ENCODE measurements around the gene SLC13A3. TPM values are rescaled to one million over a fixed set of nuclear protein-coding genes. Genes with fewer than 3 reads are reported as not detected.

The SLC13A3 gene
- total RNA-seq, 2 experiments from 2014 or later, result not detected

GRCh38 chr20:46571418-46571817 lies 79.8 kb downstream of the SLC13A3 start:
- CTCF ChIA-PET, result no interaction called here
- Mint-ChIP-seq H3K4me1 (ENCODE audit: low read depth) (peaks cover 6% of the 10 kb centered on the region), H3K9me3 (no peaks in the 10 kb centered on the region), H3K4me3 (no peak overlapping the region), H3K36me3 (ENCODE audit: low read depth) (no peaks in the 10 kb centered on the region), H3K27ac (no peak overlapping the region), H3K27me3 (peaks cover 22% of the 10 kb centered on the region)
- intact Hi-C loops (cut with micrococcal nuclease), result no loop called here
- ATAC-seq (no peak), DNase-seq (no peak)
- TF ChIP-seq, protein P1, sequence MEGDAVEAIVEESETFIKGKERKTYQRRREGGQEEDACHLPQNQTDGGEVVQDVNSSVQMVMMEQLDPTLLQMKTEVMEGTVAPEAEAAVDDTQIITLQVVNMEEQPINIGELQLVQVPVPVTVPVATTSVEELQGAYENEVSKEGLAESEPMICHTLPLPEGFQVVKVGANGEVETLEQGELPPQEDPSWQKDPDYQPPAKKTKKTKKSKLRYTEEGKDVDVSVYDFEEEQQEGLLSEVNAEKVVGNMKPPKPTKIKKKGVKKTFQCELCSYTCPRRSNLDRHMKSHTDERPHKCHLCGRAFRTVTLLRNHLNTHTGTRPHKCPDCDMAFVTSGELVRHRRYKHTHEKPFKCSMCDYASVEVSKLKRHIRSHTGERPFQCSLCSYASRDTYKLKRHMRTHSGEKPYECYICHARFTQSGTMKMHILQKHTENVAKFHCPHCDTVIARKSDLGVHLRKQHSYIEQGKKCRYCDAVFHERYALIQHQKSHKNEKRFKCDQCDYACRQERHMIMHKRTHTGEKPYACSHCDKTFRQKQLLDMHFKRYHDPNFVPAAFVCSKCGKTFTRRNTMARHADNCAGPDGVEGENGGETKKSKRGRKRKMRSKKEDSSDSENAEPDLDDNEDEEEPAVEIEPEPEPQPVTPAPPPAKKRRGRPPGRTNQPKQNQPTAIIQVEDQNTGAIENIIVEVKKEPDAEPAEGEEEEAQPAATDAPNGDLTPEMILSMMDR (IDR thresholded peaks at IDR 0.05), result no peak
- POLR2A ChIA-PET, result no interaction called here

GRCh38 chr20:46570956-46571355 lies 80.3 kb downstream of the SLC13A3 start:
- DNase-seq (no peak), ATAC-seq (no peak)
- Mint-ChIP-seq H3K9me3 (no peaks in the 10 kb centered on the region), H3K36me3 (ENCODE audit: low read depth) (no peaks in the 10 kb centered on the region), H3K27ac (no peak overlapping the region), H3K27me3 (peaks cover 24% of the 10 kb centered on the region), H3K4me3 (no peak overlapping the region), H3K4me1 (ENCODE audit: low read depth) (peaks cover 3% of the 10 kb centered on the region)
- intact Hi-C loops (cut with micrococcal nuclease), result no loop called here
- TF ChIP-seq, protein P1 (IDR thresholded peaks at IDR 0.05), result no peak
- POLR2A ChIA-PET, result no interaction called here
- CTCF ChIA-PET, result no interaction called here

GRCh38 chr20:46569961-46570360 lies 81.3 kb downstream of the SLC13A3 start:
- ATAC-seq (no peak), DNase-seq (no peak)
- POLR2A ChIA-PET, result no interaction called here
- H3K27ac Mint-ChIP-seq, result no peak overlapping the region
- peaks cover 24% of the 10 kb centered on the region for H3K27me3 Mint-ChIP-seq
- no peaks in the 10 kb centered on the region for H3K36me3 Mint-ChIP-seq (ENCODE audit: low read depth)
- no peaks in the 10 kb centered on the region for H3K9me3 Mint-ChIP-seq
- CTCF ChIA-PET, result no interaction called here
- TF ChIP-seq, protein P1 (IDR thresholded peaks at IDR 0.05), result no peak
- intact Hi-C loops (cut with micrococcal nuclease), result no loop called here
- no peaks in the 10 kb centered on the region for H3K4me1 Mint-ChIP-seq (ENCODE audit: low read depth)
- H3K4me3 Mint-ChIP-seq, result no peak overlapping the region

- peaks cover 22% of the 10 kb centered on the region for H3K27me3 Mint-ChIP-seq
- H3K27ac Mint-ChIP-seq, result no peak overlapping the region
- POLR2A ChIA-PET, result interaction anchor here (1.6 kb wide), 1 partner anchor 16 kb away, joined by 3 read pairs; no protein-coding TSS in a partner anchor
- intact Hi-C loops (cut with micrococcal nuclease), result no loop called here
- TF ChIP-seq, protein P1 (IDR thresholded peaks at IDR 0.05), result no peak
- ATAC-seq (no peak), DNase-seq (no peak)
- no peaks in the 10 kb centered on the region for H3K4me1 Mint-ChIP-seq (ENCODE audit: low read depth)
- no peaks in the 10 kb centered on the region for H3K36me3 Mint-ChIP-seq (ENCODE audit: low read depth)
- CTCF ChIA-PET, result interaction anchor here (0.8 kb wide), 1 partner anchor 64 kb away, joined by 3 read pairs; no protein-coding TSS in a partner anchor
- no peaks in the 10 kb centered on the region for H3K9me3 Mint-ChIP-seq
- H3K4me3 Mint-ChIP-seq, result no peak overlapping the region
Measured at GRCh38 chr20:46568570-46569129, 82.6 kb downstream of the SLC13A3 start.

DNA sequence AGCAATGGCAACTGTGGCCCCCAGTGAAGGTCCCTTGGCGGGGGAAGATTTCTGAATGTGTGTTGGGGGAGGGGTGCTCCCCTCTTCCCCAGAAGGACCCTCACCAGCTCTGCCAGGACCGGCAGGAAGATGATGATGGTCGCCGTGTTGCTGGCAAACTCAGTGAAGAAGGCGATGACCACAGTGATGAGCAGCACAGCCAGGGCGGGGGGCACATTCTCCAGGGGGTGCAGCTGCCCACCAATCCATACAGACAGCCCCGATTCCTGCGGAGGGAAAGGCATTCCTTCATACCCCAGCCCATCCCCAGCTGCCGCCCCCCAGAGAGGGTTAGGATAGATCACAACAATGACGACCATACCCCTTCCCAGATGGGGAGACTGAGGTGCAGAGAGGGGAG lies 85.1 kb downstream of the SLC13A3 start:
- DNase-seq (no peak), ATAC-seq (no peak)
- ChIA-PET CTCF (no interaction called here), POLR2A (no interaction called here)
- no peaks in the 10 kb centered on the region for H3K36me3 Mint-ChIP-seq (ENCODE audit: low read depth)
- no peak overlapping the region for H3K27ac Mint-ChIP-seq
- TF ChIP-seq, protein P1 (IDR thresholded peaks at IDR 0.05), result no peak
- H3K27me3 Mint-ChIP-seq, result peaks cover 15% of the 10 kb centered on the region
- intact Hi-C loops (cut with micrococcal nuclease), result no loop called here
- no peak overlapping the region for H3K4me3 Mint-ChIP-seq
- no peaks in the 10 kb centered on the region for H3K4me1 Mint-ChIP-seq (ENCODE audit: low read depth)
- H3K9me3 Mint-ChIP-seq, result no peaks in the 10 kb centered on the region

Data from activated CD8-positive, alpha-beta T cell treated with anti-CD3 and anti-CD28 coated beads for 36 hours (primary cell).